GM10847 (cell line): Measurements from ENCODE around the gene COX20.

ENCODE experiments used
- POLR2A ChIP-seq: IDR thresholded peaks from 2 replicates; pipeline ENCODE4 v1.6.1; 2011; ENCODE audit not compliant: insufficient read length; ENCODE audit errors: extremely low read depth

The COX20 gene

DNA sequence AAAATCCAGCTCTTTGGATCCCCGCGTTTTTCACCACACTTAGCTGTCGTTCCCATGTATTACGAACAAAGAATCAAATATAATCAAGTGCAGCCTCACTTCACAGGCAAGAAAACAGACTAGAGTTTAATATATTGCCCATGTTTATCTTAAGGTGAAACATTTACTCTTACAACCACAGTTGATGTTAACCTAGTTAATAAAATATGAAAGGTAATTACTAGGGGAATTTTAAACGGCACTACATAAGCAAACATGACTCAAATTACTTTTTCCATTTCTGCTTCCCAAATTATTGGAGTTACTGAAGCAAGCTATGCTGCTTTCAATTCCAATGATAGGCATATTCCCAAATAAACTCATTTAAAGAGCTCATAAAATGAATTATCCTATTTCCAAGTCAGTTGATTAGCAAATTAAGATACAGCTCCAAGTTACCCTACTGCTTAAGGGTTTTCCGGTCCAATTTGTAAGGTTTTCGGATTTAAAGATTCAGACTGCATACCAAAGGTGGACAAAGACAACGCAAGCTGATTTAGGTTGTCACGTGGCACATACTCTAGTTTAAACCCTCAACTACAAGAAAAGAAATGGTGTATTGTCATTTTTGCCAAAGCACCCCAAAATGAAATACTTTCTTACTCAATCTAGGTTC, 5.9 kb downstream of the COX20 start:
- no peak for TF ChIP-seq POLR2A

DNA sequence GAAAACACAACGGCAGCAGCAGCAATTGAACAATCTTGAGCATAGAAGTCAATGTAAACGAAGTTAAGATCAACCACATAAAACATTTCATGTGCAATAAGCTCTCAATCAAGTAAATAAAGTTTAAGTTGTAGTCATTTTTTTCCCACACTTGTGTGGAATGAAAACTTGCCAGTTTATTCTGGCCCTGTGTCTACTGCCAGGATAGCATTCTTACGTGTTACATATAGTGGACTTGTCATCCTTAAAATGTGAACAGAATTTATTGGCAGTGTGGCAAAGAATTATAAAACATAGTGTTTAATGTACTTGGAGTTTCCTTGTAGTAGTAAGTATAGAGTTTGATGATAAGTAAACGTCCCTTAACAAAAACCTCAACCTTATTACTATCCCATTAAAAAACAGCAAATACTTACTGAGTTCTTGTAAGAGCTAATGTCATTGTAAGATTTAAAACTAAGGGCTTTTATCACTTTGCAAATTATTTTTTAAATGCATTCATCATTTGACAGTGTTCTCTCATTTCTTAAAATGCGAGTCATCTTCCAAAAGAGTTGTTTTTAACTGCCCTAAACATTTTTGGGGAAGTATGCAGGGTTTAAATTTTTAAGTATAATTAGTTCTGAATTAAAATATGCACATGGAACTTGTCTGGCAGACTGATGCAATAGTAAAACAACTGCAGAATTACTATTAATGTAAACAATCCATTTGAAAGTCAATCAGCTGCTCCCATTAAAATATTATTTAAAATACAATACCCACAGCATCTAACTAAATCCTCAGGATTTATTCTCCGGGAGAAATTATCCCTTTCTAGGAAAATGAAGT, 7.9 kb downstream of the COX20 start:
- no peak for TF ChIP-seq POLR2A

DNA sequence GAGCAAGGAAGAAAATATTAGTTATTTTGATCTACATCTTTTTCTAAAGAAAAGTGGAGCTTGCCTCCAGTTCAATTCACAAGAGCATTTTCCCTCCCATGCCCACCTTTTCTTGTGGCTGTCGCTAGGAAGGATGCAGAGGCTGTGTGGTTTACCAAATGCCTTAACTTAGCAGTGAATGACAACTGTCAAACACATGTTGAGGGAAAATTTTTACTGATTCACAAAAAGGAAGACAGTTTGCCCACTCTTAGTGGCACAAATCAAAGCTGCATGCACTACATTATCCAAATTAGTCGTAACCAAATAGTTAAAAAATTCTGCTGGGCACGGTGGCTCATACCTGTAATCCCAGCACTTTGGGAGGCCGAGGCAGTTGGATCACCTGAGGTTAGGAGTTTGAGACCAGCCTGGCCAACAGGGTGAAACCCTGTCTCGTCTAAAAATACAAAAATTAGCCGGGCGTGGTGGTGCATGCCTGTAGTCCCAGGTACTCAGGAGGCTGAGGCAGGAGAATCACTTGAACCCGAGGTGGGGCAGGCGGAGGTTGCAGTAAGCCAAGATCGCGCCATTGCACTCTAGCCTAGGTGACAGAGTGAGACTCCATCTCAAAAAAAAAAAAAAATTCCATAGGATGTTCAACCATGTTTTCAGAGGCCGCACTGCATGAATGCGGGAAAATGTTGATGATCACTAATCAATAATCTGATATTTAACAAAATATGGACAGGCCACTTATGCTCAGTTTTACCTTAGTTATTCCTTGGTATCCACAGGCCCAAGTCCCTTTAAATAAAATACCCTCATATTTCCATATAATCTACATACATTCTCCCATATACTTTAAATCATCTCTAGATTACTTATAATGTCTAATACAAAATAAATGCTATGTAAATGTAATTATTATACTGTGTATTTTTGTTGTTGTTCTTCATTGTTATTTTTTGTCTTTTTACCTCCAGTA, 9.0 kb downstream of the COX20 start:
- no peak for TF ChIP-seq POLR2A

DNA sequence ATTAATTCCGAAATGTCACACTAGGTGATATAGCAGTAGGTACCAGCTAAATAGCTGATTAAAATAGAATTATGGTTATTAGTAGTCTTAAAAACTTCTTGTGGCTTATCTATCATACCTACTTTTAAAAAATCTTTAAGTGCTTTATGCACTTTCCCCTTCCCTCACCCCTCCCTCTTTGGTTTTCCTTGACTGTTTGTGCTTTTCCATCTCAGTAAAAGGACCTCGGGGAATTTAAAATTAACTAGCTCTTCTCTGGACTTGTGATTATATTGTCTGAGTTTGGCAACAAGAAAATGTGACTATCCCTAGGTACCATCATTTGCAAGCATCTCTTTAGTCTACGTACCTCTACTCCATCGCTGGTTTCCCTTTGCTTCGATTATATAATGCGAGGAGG, 11.2 kb downstream of the COX20 start:
- no peak for TF ChIP-seq POLR2A

DNA sequence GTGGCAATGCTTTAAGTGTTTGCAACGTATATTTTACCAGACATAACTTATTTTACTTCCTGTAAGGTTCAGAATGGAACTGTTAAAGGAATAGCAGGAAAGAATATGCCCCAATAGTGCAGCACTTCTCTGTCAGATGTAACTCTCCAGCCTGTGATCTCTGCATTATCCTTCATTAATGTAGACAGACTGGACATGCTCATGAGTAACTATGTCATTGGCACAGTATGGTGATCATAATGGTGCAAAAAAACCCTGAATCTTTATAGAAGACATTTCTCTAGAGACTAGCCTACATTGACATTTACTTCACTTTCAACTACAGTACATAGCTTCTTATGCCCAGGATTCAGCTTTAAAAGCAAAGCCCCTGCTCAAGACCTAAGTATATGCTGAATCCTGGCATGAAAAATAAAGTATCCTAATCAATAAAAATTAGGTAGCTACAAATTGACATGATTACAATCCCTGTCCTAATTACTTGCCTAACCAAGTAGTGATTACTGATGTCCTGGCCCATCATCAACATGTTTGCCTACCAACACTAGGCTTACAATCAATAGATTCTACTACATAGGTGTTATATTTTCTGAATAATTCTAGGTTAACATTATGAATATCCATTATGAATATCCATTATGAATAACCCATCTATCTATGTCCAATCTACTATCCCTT, 13.9 kb downstream of the COX20 start:
- no peak for TF ChIP-seq POLR2A

DNA sequence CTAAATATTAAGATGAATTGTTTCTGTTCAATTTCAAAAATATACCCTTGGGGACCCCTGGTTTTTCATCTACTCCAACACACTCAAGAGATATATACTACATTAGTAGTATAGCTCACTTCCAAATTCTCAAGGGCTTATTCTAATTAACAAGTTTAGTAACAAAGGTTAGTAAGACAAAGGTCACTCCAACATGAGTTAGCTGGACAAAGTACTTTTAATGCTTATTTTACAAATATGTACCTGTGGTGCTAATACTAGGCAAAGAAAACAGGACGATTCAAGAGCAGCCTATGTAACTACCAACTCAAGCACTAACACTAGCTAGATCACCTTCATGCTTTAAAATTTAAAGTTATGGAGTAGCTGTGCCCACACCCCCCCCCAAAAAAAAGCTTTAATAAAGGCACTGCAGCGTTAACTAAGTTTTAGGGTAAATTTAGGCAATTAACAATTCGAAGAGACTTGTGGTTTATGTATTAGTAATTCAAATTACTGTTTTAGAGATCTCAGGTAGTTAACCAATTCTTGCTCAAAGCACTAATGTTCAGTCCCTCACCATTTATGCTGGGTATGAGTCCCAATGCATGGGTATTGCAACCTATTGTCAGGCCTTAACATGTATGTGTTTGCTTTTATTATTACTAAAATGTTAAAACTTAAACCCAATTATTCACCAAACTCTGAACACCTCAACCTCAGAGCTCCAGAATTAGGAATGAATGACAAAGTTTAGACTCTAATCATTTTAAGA, 14.8 kb downstream of the COX20 start:
- TF ChIP-seq POLR2A: no peak

DNA sequence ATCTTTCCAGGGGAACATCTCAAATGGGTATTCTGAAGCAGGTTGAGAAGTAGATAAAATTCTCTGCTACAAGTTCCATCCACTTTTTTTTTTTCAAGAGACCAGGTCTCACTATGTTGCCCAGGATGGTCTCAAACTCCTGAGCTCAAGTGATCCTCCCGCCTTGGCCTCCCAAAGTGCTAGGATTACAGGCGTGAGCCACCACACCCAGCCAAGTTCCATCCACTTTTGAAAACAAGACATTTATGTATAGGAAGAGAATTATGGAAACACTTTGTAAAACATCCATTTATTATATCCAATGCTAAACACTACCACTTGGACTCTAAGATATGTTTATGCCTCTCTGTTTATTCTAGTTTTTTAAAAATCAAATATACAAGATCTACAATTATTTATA, 15.4 kb downstream of the COX20 start:
- TF ChIP-seq POLR2A: no peak

DNA sequence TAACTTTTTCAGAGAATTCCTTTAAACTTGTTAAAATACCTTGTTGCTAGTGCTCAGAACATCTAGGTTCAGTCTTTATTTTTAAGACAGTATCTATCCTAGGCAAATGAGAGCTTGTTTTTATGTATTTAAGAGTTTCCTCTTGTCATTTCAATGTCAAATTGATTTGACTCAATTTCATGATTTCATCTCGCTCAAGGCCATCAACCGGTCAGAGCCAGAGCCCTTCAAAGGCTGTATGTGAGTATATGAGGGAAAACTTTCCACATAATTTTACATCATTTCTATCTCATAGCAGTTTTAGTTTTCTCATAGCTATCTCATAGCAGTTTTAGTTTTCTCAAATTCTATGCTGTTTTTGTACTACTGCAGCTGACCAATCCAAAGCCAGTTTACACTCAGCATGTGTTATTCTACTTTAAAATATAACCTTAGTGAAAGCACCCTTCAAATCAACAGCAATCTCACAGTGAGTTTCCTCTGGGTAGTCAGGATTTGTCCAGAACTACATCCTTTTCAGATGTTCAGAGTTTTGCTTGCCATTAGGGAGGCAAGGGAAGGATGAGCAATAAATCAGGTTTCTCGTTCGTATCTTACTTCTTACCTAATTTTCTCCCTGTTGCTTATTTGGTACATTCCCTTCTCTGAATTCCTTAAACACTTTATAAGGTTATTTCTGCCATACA, 16.2 kb downstream of the COX20 start:
- no peak for TF ChIP-seq POLR2A

DNA sequence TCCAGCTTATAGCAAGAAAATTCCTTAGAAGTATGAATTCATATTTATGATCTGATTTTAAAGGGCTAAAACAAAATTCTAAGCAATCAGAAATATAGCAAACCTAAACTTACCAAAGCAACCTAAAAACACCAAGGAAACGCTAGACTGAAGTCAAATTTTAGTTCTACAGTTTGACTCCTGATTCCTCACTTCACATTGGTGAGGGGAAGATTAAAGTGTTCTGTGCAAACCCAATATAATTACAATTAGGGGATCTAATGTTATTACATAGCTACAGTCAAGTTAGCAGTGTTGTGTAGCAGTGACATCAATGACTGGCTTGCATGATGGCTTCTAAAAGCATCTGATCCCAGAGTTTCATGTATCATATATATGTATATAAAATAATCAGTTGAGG, 17.2 kb downstream of the COX20 start:
- TF ChIP-seq POLR2A: no peak

DNA sequence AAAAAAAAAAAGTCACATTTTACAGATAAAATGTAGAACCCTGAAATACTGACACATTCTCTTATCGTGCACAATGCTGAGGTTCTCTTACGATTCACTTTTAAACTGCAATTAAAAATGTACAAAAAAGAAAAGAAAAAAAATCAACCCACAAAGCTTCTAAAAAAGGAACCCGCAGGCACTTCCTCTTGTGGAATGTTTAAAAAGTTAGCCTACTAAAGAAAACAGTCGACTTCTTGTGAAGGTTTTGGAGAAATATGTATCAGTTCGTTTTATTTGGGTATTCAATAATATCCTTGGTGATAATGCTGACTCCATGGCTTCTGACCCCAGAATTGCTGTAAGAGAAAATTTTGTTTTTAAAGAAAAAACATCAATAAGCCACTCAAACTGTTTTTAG, 18.7 kb downstream of the COX20 start:
- TF ChIP-seq POLR2A: no peak

DNA sequence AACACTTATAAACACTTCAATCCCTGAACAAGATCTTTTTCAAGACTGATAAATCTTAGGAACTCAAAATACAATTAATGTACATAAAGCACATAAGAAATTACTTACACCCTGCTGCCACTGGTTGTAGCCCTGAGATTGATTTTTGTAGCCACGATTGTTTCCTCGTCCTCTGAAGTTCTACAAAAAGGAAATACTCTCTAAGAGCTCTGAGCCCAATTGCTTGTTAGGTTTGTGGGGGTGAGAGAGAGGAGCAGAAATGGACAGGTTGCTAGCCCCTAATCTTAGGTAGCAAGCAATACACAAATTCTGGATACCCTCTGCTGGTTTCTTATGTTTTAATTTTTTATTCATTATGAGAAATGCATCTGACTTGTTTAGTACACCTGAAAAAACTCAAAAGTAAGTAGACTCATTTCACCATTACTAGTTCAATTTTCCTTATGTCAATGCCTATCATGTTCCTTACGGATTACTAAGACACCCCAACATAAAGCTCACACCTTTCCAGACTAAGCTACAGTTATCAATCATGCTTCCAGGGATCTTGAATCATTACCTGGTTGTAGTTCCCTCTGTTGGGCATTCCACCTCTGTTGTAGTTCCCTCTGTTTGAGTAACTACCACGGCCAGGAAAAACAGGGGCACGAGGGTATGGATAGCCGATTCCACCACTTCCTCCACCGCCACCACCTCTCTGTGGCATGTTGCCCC, 19.6 kb downstream of the COX20 start:
- no peak for TF ChIP-seq POLR2A

DNA sequence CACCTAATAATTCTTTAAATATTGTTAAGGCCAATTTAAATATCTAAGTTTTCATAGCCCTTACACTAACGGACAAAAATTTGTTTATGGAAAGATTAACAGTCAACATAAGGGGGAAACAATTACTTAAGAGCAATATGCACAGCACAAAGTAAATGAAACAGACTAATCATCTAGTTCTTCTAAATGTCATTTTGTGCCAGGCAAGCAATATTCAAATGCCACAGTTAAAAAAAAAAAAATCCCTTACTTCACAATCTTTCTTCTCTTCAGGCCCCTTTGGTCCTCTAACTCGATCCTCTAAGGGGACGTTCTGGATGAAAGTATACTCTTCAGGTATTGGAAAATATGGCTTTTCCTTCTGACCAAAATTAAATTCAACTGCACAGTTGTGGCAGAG, 22.3 kb downstream of the COX20 start:
- TF ChIP-seq POLR2A: no peak

DNA sequence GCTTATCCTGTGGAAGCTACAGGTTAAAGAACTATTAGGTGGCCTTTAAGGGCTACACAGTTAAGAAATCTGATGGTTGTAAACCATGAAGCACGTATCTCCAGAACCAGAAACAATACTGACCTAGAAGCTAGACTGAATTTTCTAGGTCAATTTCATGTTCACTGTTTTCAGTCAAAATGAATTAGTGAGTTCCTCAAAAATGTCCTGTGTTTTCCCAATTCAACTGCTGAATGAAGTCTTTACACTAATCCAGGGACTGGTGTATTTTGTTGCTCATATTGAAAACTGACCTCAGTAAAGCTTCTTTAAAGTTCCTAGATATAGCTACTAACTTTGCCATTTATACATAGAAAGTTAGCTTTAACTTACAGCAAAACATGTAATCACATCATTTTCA, 22.9 kb downstream of the COX20 start:
- TF ChIP-seq POLR2A: no peak
